CD4-positive, alpha-beta T cell treated with Interleukin-12 subunit alpha and Interleukin-12 subunit beta, for 1 hour (primary cell): ENCODE measurements around the gene PAPPA2.
A peak's percentile ranks its signal among the peaks of the same experiment; 100 is the strongest.
"Not testable (repeated sequence)": the region's sequence is repeated elsewhere in the genome, so short reads cannot be mapped to it uniquely, and the experiment has no call there.

Experiments used
- DNase-seq: peaks from one replicate; pipeline ENCODE4 v3.0.0-alpha.2; 2020

Gene PAPPA2

DNA sequence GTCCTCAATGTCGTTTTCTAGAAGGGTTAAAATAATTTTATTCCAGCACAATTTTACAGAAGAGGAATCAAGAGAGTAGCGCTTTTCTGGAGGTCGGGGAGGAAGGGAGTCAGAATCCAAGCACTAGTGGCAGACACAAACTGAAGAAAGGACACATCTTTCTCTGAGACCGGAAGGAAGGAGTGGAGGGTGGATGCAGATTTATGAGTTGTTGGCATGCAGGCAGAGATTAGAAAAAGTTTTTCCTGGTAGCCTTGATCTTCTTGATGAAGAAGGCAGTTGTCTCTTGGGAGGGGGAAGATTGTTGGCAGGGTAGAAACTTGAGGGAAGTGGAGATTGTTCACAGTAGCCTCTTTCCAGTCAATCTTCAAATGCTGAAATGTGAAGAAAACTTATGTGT, 149.8 kb downstream of the PAPPA2 start:
- no peak for DNase-seq

DNA sequence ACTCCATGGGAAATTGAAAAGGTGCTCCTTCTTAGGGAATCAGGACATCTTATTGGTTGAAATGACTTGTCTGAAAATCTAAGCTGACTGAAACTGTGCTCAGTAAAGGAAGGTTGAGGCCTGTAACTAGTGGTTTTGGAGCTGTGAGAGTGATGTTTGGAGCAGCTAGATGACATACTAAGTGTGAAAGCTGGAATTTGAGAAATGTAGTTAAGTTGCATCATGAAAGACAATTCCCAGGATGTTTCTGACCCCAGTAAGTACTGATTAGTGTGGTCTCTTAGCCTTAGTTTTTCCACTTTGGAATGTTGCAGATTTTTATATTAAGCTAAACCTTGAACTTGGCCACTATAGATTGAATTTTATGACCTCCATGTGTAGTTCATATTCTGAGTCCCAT, 154.9 kb downstream of the PAPPA2 start:
- no peak for DNase-seq

DNA sequence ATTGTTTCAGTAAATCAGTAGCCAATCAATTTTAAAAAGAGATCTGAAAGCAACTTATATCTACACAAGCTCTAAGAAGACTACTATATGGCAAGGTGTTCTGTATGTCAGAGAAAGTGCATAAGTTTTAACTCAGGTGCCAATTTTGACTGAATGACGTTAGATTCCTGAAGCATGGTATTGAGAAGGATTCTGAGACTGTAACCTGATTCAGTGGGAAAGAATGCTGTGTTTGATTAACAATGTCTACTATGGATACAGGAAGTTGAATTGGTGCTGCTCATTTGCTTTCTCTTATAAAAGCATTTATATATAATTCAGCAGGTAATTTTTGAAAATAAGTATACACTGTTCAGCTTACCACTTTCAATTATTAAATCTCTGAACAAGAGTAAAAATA, 156.3 kb downstream of the PAPPA2 start:
- no peak for DNase-seq

DNA sequence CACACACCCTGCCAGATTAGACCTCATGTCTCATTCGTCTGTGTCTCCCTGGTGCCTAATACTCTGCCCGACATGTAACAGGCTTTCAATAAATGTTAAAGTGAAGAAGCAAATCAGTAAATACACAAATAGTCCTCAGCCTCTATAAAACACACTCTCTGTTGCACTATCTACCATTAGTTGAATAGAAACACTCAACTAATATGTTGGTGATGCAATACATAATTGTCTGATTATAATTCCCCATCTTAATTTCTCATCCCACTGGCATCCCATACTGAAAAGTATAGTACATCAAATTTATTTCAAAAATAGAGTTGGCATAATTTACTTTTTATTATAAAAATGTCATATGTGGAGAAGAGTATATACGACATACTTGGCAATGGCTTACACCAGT, 162.4 kb downstream of the PAPPA2 start:
- DNase-seq: no peak

DNA sequence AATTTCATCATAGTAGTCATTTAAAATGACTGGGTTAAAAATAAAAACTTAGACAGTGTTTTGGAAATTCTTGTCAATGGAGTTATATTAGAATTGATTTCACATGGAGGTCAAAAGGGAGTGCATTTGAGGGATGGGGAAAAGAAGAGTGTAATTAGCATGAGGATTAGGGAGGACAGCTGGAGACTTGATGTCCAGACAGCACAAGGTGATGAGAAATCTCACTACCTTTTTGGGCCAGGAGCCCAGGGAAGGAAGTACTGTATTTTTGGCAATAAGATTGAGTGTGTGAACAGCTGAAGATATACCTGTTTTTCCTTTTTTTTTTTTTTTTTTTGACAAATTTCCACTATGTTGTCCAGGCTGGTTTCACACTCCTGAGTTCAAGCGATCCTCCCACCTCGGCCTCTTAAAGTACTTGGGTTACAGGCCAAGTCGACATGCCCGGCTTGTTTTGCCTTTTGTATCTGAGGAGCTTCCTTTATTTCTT, 163.6 kb downstream of the PAPPA2 start:
- DNase-seq: no peak

DNA sequence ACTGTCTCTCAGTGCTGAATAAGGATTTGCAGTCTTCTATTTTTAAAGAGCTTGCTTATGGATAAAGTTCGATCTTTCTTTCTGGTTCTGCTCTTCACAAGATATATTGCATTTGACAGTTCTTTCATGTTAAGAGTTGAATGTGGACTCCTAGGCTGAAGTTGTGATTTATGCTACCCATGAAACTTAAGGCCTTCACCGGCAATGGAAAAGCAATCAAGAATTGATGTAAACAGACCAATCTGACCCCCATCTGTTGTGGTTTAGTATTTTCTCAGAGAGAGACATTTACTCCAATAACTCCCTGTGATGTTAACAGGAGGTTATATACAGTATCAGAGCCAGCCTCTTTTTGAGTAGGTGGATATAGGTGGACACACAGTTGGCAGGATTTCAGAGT, 165.8 kb downstream of the PAPPA2 start:
- no peak for DNase-seq

DNA sequence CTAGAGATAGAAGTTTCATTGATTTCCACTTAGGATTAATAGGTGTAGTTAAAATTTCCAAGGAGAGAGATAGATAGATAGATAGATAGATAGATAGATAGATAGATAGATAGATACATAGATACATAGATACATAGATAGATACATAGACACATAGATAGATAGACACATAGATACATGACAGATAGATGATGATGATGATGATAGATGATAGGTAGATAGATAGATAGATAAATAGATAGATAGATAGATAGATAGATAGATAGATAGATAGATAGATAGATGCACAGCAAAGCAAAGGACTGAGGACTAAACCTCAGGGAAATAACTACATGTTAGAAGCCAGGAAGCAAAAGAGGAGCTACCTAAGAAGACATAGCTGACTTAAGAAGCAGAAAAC, 171.8 kb downstream of the PAPPA2 start:
- DNase-seq: not testable (repeated sequence)

DNA sequence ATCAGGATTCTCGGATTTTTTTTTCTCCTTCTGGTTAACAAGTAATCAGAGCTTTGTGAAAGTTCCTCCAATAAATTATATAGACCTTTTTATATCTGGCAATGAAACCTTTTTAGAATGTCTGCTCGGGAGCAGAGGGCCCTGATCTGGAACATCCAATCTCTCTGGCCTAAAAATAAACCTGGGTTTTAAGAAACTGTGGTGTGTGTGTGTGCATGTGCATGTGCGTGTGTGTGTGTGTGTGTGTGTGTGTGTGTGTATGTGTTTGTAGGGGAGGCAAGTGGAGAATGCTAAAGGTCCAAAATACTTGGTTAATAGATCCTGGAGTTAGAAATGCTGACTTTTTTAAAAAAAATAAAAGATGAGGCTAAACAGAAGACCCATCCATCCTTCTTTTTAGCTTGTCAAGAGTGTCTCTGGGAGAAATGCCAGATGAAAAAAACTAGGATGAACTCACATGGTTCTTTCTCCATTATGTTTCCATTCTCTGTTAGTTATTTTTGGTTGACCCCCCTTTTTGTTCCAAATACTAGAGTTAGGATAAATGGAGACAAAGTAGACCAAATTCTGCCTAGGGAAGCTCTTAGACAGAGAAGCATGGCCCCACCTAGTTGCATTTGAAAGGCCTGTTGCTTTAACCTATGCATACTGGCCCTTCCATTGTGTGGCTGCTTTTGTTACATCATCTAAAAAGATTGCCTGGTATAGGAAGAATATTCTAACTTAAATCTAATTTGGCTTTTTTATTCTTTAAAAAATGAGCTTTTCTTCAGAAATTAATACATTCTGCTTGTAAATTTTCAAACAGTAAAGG, 175.9 kb downstream of the PAPPA2 start:
- no peak for DNase-seq

DNA sequence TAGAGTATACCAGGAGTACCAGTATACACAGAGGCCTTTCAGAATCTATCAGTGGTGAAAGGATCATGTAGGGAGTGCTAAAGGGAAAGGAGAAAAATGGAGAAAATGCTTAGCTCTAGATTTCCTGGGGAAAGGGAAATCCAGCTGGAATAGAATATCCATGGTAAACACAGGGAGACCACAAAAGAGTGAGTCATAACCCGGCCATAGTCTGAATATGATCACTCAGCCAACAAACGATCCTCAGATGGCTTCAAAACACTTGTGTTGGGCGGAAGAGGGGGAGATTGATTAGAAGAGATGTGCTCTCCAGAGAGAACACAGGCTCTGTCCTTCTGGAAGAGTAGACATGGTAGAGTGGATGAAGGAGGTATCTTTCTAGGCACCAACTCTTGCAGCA, 180.6 kb downstream of the PAPPA2 start:
- no peak for DNase-seq

DNA sequence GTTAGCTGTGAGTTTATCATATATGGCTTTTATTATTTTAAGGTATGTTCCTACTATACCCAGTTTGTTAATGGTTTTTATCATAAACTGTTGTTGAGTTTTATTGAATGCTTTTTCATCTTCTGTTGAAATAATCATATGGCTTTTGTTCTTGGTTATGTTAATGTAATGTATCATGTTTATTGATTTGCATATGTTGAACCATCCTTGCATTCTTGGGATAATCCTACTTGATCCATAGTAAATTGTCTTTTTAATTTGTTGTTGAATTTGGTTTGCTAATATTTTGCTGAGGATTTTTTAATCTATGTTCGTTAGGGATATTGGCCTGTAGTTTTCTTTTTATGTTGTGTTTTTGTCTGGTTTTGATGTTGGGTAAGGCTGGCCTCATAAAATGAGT, 185.6 kb downstream of the PAPPA2 start:
- DNase-seq: no peak

DNA sequence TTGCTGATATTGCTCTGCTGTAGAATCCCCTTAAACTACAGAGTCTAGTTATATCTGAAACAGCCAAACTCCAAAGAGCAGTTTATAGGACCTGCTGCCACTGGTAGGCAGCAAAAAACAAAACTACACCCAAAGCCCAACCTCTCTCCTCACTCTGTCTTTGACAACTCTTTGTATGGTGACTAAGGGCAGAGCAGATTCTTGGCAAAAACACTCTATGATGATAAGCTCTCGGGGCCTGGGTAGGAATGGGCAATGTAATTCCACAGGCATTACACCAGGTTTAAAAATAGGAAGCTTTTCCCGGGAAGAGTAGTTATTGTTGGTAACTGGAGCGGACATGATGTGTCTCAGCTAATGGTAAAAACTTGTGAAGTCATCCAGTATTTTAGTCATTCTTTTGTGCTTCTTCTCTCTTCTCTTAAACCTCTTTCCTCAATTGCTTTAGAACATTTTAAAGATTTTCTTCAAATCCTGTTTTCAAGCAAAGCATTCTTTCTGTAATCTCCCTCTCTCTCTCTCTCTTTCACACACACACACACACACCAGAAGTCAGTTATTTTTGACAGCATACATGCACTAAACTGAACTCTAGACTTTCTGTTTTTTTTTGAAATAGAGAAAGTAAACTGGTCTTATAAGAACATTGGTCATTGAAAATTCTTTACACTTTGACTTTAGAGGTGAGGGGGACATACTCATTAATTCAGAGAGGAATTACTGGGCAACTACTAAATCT, 193.5 kb downstream of the PAPPA2 start:
- DNase-seq: no peak

DNA sequence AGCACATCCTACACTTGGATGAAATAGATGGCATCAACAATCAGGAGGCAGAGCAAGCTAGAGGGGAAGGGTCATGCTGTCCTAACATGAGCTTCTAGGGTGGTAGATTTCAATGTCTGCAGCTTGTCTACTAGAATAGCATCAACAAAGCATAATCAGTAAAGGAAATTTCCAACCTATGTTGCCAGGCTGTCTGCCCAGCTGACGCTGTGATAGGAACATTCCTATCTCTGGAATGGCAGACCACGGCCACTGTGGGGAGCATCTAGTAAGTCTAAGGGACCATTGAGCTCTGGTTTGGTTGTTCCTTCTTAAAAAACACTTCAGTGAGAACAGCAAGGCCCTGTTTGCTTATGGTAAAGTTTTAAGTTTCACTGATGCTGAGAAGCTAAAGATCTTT, 206.8 kb downstream of the PAPPA2 start:
- no peak for DNase-seq

DNA sequence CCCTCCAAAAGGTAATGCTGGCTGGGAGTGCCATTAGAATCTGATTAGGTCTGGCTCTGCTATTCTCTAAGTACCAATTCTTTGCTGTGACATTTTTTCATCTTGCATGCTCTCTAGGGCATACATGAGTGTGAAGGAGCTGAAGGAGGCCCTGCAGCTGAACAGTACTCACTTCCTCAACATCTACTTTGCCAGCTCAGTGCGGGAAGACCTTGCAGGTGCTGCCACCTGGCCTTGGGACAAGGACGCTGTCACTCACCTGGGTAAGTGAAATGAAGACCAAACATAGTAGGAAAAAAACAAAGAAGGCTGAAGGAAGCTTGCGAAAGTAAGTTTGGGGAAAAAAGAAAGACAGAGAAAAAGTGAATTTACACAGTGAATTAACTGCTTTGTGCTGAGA, 207.9 kb downstream of the PAPPA2 start:
- DNase-seq: no peak

DNA sequence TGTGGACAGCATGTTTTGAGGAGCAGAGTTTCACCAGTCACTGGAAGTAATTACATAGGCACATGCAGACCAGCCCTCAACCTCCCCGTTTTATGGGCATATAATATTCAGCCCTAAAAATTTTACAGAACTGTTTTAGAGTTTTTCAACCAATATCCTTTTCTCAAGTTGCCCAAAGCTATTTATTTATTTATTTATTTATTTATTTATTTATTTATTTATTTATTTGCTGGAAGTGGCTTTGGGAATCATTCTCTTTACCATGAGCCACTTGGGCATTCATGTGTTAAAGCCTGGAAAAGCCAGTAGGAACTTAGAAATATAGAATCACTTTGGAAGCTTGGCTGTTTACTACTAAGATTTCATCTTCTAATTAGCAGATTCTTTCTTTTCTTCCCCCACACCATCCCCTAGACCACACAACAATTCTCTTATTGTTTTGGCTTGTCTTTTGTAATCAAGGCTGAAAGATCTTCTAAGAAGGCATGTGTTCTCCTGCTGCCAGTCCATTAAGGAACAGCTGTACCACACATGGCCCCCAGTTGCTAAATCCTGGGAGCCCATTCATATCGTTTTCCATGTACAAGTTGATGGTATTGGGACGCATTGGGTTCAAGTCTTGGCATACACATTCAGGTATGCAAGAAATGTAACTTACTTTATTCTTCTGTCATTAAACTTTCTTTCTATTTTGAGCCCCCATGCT, 220.0 kb downstream of the PAPPA2 start:
- no peak for DNase-seq

DNA sequence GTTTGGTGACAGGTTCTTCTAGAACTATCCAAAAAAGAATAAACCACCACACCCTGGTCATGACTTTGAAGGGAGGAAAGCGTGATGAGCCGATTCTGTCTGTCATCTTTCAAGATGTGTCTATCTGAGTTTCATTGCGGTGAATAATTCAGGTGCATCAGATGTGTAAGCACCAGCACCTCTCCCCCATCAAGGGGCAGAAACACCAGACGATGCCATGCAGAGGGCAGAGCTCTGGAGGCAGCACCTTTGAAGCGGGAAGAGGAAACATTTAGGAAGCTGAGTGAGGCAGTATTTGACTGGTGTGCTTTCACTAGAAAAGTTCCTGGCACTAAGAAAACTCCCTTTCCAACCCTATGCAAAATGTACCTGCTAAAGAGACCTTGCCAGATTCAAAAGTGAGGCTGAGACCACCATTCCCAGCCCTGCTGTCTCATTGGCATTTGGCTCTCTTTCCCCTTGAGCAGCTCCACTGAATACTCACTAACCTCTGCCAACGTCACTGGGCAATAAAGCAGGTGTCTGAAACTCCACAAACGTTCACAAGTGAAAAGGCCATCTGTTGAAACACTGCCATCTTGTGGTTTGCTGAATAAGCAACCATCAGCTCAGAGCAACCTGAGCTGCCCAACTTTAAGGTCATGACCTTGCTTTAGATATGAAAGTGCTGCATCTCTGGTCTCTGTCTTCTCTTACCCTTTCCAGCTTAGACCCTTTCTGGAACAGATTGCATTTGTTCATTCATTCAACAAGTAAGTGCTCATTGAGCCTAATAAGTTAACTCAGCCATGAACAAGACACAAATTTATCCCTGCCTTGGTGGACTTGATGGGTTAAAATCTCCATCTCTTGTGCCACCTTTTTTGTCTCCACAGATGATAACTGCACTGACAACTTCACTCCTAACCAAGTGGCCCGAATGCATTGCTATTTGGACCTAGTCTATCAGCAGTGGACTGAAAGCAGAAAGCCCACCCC, 228.6 kb downstream of the PAPPA2 start:
- peak; percentile 2 for DNase-seq

DNA sequence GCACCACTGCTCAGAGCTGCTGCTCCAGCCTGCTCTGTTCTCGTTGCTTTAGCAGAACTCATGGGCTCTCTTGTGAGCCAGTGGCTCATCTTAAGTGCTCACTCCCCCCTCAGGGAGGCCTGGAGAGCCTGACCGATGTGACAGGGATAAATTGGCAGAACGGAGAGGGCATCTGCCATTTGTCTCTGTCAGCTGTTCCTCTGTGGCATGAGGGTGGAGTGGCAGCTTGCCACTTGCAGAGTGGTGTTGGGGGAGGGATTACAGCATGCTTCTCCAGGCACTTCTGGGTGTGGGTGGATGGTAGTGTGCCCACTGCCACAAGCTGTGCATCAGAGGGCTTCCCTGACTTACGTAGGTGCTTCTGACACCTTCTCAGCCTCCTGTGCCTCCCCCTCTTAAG, 229.5 kb downstream of the PAPPA2 start:
- no peak for DNase-seq

DNA sequence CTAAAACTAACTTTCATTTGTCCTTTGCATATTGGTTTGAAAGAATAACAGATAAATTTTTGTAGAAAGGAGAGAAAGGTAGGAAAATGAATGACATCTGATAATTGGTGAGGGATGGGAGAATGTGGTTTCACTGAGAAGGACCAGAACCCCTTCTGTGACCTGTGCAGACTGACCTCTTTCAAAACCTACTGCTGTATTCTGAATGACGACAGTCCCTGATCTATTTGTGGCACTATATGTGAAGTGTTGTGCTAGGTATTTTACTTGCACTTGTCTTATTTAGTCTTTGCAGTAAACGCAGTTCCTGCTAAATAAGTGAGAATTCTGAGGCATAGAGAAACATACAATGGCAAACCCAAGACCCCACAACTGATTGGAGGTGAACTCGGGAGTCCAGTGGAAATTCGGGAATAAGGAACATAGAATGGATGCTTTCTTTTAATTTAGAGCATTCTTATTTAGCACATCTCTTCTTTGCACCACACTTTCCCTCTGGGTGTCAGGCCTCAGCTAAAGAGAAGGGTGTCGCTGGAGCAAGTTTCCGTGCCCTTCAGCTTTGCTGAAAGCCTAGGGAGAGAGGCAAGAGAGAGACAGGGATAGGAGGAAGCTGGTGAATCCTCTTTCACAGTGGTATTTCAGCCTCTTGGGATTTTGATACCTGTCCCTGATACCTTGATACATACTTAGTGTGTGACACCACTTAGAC, 230.2 kb downstream of the PAPPA2 start:
- no peak for DNase-seq

DNA sequence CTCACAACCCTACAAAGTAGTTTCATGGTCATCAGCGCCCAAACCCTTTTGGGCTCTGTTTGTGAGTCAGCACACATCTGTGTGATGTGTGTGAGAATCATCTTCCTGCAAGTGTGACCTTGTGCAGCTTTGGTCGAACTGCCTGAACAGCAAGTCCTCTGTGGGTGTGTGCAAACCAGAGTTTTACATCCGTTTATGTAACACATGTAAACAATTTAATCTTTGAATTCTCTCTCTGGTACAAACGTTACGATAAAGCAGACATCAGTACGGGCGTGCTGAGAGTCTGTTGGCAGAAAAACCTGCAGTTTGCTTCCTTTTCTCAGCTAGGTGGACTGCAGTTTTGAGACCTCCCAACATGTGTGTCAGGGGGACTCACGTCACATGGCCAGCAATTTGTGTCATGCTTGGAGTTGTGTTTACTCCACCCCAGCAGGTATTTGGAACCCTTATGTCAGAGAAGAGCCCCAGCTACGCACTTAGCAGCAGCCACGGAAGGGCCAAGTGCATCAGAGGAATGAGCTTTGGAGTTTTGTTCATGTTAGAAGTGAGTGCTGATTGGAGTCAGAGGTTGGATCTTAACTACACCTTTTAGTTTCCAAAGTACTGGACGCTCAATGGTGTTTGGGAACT, 230.8 kb downstream of the PAPPA2 start:
- DNase-seq: no peak

DNA sequence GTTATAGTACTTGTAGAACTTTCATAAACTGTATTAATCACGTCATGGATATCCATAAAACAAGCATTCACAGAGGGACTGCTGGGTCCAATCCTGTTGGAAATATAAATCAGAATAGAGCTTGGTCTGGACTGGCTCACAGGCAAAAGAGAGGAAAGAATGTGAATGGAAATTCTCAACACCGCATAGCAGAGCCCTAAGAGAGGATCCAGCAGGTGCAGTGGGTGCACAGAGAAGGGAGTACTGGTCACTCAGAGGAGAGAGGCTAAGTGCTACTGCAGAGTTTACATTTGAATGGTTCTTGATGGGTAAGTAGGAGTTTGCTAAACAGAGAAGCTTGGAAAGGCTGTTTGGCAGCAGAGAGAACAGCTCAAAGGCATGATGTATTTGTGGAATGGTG, 231.7 kb downstream of the PAPPA2 start:
- DNase-seq: no peak

DNA sequence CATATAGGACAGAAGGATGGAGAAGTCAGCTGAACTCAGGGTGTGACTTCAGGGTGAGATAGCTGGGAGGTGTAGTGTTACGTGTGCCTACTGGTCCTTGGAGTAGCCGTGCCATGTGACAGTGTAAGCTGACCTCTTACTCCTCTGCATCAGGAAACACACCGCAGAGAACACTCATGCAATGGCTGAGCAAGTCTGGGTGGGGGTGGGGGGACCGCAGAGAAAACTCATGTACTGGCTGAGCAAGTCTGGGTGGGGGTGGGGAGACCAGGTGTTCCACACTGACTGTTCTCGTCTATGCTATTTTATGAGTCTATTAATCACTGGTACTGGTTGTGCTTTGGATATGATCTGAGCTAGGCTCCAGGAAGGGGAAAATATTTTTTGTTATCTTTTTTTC, 233.1 kb downstream of the PAPPA2 start:
- no peak for DNase-seq

DNA sequence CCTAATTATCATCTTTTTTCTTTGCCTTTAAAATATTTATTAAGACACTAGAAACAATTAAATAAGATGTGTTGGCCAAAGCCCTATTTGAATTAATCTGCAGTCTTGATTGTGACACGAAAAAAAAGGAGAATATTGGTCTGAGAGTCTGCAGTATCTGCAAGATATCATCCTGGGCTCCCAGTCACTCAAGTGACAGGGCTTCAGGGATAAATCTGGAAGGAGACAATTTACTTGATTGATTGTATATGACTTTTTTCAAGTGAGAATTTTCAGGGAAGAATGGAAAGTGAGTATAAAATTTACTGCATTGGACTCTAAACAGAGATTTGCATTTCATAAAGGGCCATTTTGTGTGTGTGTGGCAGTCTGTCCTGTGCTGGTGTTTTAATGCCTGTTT, 233.7 kb downstream of the PAPPA2 start:
- DNase-seq: no peak
